COR-L47 (cell line): ENCODE measurements around the gene C5orf58.
"Not testable (repeated sequence)": the region's sequence is repeated elsewhere in the genome, so short reads cannot be mapped to it uniquely, and the experiment has no call there.

Source experiments
- DNase-seq: peaks from one replicate; lab custom pipeline; 2025; lab: John Stamatoyannopoulos, UW

C5orf58 gene

DNA sequence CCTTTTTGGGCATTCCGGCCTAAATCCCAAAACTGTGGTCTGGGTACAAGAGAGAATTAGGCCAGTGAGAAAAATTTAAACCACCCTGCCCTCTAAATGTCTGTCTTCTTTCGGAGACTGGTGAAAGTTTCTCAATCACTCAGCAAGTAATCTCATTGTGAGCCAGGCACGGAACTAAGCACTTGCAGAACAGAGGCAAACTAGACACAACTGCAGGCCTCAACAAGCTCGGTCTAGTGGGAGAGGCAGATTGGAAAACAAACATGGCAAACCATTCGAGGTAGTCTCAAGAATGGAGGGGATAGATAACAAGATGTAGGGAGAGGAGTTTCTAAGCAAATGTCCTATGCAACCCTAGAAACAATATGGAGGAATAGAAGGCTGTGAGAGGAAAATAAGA is 8.9 kb upstream of the C5orf58 start:
- DNase-seq = no peak

GRCh38 chr5:170225326-170226128 is 7.3 kb upstream of the C5orf58 start:
- DNase-seq = peak; percentile 56

DNA sequence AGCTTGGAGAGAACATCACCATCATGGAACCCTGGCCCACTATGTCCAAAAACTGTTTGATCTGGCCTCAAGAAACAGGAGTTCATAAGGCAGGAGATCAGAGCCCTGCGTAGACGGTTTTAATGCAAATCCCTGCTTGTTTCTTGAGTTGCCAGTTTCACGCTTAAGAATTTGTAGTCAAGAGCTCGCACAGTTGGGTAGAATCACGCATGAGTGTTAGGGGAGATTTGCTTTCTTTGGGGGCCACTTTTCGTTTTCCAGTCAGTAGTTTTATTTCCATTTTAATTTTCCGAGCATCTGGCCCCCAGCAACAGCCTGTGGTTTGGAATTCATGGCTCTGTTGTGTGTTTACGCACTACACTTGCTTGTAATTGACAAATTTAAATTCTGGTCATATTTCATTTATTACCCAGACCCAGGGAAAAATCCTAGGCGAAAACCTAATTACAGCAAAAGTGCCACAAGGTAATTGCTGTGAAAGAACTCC is 6.6 kb upstream of the C5orf58 start:
- no peak for DNase-seq

DNA sequence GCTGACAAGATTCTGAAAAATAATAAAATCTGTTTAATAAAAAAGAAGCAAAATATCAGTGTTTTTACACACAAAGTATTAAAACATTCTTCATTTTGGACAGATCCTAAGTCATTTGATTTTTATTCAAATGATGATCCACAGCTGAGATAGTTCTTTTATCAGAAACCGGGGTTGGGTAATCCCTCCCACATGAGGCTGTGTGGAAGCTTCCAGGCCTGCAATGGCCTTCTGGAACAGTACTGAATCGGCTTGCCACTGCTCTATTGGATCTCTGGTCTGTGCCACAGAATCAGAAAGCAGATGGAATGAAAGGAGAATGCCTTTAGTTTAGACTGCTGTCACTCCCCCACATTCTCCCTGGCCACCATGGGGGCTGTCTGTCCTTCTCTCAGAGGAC is 6.1 kb upstream of the C5orf58 start:
- DNase-seq = no peak

- DNase-seq = no peak
Measured at GRCh38 chr5:170228762-170229435, 3.9 kb upstream of the C5orf58 start.

GRCh38 chr5:170233358-170233892 is 640 bp downstream of the C5orf58 start:
- no peak for DNase-seq

DNA sequence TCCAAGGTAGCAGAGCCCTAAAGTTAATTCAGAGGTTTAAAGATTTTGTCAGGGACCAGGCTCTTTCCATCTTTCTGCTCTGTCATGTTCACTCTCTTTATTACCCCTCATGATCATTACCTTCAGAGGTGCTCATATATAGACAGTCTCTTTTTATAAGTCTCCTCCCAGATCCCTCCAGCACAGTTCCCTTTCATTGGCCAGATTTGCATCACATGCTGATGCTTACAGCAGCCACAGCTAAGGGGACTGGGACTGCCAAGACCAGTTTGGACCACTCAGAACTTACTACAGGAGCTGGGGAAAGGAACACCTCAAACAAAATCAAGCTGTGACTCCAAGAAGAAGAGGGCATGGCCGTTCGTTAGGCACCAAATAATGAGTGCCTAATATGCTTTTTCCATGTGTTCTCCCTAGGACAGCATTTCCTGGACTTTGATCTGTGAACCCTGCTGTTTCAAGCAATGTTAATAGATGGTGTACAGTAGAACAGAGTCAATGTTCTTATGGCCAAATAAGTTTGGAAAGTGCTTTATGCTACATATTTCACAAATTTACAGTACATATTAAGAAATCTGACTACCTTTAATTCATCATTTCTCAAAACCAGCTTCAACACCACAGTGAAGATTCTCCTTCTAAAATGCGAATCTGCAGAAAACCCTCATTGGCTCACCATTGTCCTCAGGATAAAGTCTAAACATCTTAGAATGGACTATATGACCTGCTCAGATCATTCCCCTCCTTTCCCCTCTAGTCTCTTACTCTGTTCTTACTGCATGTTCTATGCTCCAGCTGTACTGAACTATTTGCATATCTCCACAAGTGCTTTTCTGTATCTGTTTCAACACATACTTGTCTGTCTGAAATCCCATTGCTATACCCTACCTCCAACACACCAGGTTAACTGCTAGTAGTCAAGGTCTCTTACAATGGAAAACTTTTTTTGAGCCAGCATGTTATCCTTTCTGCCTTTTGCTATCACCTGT is 3.4 kb downstream of the C5orf58 start:
- no peak for DNase-seq

- no peak for DNase-seq
Measured at GRCh38 chr5:170238456-170239196, 5.8 kb downstream of the C5orf58 start.

DNA sequence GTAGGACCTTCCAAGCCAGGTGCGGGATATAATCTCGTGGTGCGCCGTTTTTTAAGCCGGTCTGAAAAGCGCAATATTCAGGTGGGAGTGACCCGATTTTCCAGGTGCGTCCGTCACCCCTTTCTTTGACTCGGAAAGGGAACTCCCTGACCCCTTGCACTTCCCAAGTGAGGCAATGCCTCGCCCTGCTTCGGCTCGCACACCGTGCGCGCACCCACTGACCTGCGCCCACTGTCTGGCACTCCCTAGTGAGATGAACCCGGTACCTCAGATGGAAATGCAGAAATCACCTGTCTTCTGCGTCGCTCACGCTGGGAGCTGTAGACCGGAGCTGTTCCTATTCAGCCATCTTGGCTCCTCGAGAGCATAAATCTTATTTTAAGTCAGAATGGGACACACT is 12.7 kb downstream of the C5orf58 start:
- DNase-seq = not testable (repeated sequence)

GRCh38 chr5:170246126-170246870 is 13.5 kb downstream of the C5orf58 start:
- no peak for DNase-seq

DNA sequence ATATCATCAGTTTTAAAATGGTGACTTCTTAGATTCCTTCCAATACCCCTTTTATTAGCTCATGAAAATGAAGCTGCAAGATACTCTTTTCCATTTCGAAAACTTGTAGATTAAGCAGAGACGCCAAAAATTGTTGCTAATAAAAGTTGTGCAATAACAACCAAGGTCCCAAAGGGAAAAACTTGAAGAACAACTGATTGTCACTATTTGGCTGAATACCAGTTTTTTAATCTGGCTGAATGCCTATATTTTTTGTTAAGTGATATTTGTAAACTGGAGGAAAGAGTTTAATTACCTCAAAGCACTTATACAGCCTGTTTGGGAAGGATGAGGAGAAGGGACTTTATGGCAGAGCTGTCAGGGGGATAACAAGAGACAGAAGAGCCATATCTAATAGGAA is 14.6 kb downstream of the C5orf58 start:
- no peak for DNase-seq

DNA sequence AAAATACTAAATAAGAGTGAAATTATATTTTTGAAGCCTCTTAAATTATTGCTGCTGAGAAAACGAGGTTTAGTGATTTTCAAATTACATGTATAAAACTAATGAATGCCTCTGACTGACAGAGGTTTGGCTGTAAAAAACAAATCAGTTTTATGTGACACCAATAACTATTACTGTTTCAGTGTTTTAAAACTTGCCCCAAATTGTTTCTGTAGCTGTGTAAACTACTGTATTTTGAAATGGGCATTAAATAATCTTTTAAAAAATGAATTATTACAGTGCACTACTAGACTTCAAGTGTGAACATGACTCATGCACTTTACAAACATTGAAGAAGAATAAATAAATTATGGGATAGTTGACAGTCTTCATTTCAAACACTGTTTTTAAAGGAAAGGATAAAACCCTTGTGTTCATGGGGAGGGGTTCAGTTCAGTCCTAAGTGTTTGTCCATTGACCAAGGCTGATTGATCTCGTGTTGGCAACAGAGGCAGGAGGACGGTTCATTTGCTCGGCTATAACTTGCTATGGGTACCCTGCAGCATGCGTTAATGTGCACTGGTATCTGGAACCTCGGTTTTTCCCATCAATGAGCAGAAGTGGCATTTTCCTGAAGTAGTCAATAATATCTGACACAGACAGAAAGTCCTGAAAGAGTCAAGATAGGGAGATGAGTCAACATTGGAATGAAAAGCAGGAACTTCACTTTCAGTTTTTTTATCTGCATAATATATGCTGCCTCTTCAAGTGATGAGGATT is 15.6 kb downstream of the C5orf58 start:
- no peak for DNase-seq

DNA sequence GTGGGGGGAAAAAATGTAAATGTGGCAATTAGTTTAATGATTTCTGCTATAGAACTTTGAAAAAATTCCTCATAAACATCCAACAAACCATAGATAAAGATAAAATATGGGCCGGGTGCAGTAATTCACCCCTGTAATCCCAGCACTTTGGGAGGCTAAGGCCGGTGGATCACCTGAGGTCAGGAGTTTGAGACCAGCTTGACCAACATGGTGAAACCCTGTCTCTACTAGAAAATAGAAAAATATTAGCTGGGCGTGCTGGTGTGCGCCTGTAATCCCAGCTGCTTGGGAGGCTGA is 16.1 kb downstream of the C5orf58 start:
- not testable (repeated sequence) for DNase-seq

DNA sequence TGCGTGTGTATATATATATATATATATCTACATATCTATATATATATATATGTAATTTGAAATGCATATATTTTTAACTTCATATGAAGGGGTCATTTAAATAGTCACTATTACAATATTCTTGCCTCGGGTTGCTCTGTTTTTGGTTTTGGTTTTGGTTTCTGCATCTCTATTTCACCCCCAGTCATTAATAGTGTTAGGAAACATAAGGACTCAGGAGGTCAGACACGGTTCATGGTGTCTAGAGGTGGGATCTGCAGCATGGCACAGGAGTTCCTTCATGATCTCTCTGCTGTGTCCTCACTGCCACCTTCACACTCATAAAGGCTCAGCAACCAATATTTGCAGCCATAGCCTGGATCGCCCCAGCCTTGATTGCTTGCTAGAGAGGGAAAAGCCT is 16.6 kb downstream of the C5orf58 start:
- no peak for DNase-seq

DNA sequence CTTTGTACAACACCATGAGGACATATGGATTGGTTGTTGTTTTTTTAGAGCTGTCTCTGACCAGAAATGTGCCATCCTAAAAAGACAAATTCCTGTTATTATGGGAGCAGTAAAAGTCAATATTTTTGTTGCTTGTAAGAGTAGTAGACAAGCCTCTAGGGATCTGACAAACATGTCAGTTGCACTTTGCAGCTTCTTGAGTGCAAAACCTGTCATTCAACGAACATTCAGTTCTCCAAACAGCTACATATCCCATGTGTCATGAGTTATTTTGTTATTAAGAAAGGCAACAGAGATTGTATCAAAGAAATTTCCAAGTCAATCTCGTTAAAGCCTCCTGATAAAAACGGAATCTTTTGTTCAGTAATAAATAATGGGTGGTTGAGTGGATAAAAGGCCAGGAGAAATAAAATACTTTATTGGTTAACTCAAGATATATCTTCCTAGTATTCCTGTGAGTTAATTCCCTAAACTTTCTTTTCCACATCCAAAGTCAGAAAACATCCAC is 18.1 kb downstream of the C5orf58 start:
- DNase-seq = no peak

DNA sequence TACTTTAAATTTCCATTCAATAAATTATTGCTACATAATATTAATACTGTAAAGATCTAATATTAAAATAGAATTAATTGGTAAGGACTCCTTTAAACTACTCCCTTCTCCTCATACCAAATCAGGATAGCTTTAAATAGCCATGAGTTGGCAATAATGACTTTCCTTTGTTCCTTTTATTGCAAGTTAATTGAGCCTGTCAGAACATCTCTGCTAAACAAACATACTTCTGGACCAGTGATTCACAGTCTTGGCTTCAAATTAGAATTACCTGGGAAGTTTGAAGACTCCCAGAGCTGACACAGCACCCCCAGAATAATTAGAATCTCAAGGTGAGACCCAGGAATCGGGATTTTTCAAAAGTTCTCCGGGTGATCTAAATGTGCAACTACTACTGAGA is 18.7 kb downstream of the C5orf58 start:
- peak; percentile 40 for DNase-seq

DNA sequence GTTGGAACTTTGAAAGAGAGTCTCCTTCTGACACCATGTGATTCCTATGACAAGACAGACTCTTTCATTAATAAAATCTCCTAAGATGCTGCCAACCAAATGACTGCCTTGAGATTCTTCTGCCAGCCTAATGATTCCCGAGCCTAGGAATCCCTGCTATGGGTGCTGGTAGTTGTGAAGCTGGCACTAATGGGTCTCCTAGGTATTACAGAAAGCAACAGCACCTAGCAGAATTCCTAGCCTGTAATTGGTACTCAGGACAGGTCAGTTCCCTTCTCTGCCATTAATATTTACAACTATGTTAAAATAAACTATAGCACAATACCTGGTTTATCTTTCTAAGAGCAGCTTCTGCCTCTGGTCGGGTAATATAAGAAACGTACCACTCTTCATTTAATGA is 19.3 kb downstream of the C5orf58 start:
- DNase-seq = no peak

GRCh38 chr5:170252720-170253350 is 20.1 kb downstream of the C5orf58 start:
- no peak for DNase-seq

DNA sequence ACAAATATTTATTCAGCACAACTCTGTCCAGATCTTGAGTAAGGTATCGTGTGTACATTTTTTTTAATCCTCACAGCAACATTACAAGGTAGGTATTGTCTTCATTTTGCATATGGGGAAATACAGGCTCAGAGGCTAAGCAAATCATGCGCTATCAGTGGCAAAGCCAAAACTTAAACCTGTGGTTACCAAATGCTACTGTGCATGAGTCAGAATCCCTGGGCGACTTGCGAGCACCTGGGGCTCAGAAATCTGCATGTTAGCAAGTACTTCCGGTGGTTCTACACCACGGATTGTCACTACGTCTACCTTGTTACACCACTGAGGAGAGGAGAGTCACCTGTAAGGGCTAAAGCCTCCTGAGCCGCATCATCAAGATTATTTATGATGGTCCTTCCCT is 21.3 kb downstream of the C5orf58 start:
- no peak for DNase-seq
